Activated effector memory CD4-positive, alpha-beta T cell treated with anti-CD3 and anti-CD28 coated beads, Interleukin-2, amount 50 U/mL, for 16 hours (primary cell): ENCODE measurements around the gene ELP4.
A peak's percentile ranks its signal among the peaks of the same experiment; 100 is the strongest.
"Not testable (repeated sequence)": the region's sequence is repeated elsewhere in the genome, so short reads cannot be mapped to it uniquely, and the experiment has no call there.

Experiments used
- DNase-seq: peaks from one replicate; pipeline ENCODE4 v3.0.0-alpha.2; 2020

The ELP4 gene

GRCh38 chr11:31509429-31510345 is at the start of gene ELP4, which contains the start of gene IMMP1L:
TSS of gene ELP4 (plus strand) at chr11:31509767. CDS start at chr11:31509785, 18 bp downstream.
TSS of gene IMMP1L (minus strand) at chr11:31509622. CDS start at chr11:31463276, 46,346 bp downstream.
- DNase-seq, result peak; percentile 98

GRCh38 chr11:31464436-31464835 is 45.1 kb upstream of the ELP4 start:
- DNase-seq, result no peak

GRCh38 chr11:31474083-31474482 is 35.5 kb upstream of the ELP4 start:
- no peak for DNase-seq

GRCh38 chr11:31477528-31478222 is 31.9 kb upstream of the ELP4 start:
- no peak for DNase-seq

GRCh38 chr11:31478223-31478590 is 31.4 kb upstream of the ELP4 start:
- no peak for DNase-seq

- DNase-seq, result no peak
Measured at GRCh38 chr11:31479066-31479465, 30.5 kb upstream of the ELP4 start.

- no peak for DNase-seq
Measured at GRCh38 chr11:31480930-31481329, 28.6 kb upstream of the ELP4 start.

GRCh38 chr11:31484497-31484896 is 25.1 kb upstream of the ELP4 start:
- DNase-seq, result no peak

GRCh38 chr11:31487848-31488247 is 21.7 kb upstream of the ELP4 start:
- no peak for DNase-seq

GRCh38 chr11:31492320-31492913 is 17.1 kb upstream of the ELP4 start:
- DNase-seq, result no peak

GRCh38 chr11:31493235-31493634 is 16.3 kb upstream of the ELP4 start:
- DNase-seq, result no peak

GRCh38 chr11:31493762-31494161 is 15.8 kb upstream of the ELP4 start:
- not testable (repeated sequence) for DNase-seq

- no peak for DNase-seq
Measured at GRCh38 chr11:31499576-31500178, 9.9 kb upstream of the ELP4 start.

- DNase-seq, result no peak
Measured at GRCh38 chr11:31500560-31500959, 9.0 kb upstream of the ELP4 start.

- no peak for DNase-seq
Measured at GRCh38 chr11:31509051-31509428, 527 bp upstream of the ELP4 start.

- DNase-seq, result no peak
Measured at GRCh38 chr11:31512117-31512516, 2.5 kb downstream of the ELP4 start.

GRCh38 chr11:31521497-31522150 is 12.1 kb downstream of the ELP4 start:
- DNase-seq, result no peak

- DNase-seq, result no peak
Measured at GRCh38 chr11:31529189-31529588, 19.6 kb downstream of the ELP4 start.

GRCh38 chr11:31529701-31530100 is 20.1 kb downstream of the ELP4 start:
- DNase-seq, result no peak

- DNase-seq, result no peak
Measured at GRCh38 chr11:31531293-31531692, 21.7 kb downstream of the ELP4 start.

GRCh38 chr11:31535479-31535878 is 25.9 kb downstream of the ELP4 start:
- no peak for DNase-seq

GRCh38 chr11:31542862-31543261 is 33.3 kb downstream of the ELP4 start:
- no peak for DNase-seq

- DNase-seq, result no peak
Measured at GRCh38 chr11:31555938-31556337, 46.4 kb downstream of the ELP4 start.
